Measurements from ENCODE around the gene FZD2. TPM values are rescaled to one million over a fixed set of nuclear protein-coding genes. Genes with fewer than 3 reads are reported as not detected.

The FZD2 gene
- total RNA-seq, 1 donor from 2014 or later, result 0.52 TPM

DNA sequence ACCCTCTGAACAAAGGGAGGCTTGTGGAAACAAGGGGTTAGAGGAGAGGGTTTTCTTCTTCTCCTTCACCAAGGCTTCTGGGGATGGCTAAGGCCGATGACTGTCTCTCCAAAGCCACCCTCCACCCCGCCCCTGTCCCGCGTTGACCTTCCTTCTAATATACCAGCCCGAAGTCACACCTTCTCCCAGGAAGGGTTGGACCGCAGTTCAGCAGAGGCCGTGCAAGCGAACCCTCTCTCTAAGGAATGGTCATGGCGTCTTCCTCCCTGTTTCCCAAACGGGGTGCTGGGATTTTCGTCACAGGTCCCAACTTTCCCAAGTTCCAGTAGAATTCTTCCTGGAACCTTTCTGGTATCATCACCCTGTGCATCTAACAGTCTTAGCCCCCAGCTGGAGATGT, 49.4 kb downstream of the FZD2 start:
- intact Hi-C loops (cut with micrococcal nuclease), result no loop called here

DNA sequence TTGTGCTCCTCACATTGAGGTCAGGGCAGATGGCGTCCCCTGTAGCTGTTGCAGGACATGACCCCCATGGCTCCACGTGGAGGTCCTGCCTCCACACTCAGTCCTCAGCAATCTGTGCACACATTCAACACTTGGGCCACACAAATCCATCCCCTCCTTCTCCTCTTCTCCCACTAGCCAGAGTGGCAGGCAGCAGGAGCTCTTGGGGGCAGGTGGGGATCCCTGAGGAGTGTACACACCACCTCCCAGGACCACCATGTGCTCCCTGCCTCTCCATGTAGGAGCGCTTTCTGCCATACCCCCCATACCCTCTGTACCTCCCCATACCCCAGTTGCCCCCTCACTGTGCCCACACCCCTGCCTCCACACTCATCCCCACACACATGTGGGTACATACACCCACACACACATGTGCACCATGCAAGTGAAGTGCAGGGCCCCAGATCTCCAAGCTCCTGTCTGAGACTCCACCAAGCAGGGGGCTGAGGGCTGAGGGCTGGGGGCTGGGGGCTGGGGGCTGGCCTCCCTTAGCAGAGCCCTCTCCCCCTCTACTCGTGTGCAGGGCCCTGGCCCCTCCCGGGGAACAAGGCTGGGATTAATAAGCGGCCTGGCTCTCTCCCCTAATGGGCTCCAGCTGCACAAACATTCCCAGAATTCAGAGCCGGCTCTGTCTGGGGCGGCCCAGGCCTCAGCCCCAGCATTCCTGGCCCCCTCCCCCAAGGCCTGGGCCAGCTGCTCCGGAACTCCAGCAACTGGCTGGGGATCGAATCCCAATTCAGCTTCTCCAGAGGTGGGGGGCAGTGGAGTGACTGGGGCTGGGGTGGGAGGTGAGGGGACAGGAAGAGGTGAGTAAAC, 50.8 kb downstream of the FZD2 start:
- intact Hi-C loops (cut with micrococcal nuclease), result no loop called here

GRCh38 chr17:44608727-44609435, 51.6 kb downstream of the FZD2 start:
- intact Hi-C loops (cut with micrococcal nuclease), result no loop called here

- intact Hi-C loops (cut with micrococcal nuclease), result no loop called here
Measured at GRCh38 chr17:44610331-44610730, 53.0 kb downstream of the FZD2 start.

Other genes with a start within 250 kb of the FZD2 start
- 0.11 and 0.20 TPM in 2 replicates for gene RUNDC3A, start 248.9 kb upstream of the FZD2 start, total RNA-seq
- 110 TPM in 2 replicates for gene SLC25A39, start 232.7 kb upstream of the FZD2 start, total RNA-seq
- 41.7 and 44.2 TPM in 2 replicates for gene GRN, start 212.2 kb upstream of the FZD2 start, total RNA-seq
- gene FAM171A2, start 193.6 kb upstream of the FZD2 start, total RNA-seq, result 0.16 and 0.34 TPM in 2 replicates
- 0.39 and 1.2 TPM in 2 replicates for gene ITGA2B, start 167.8 kb upstream of the FZD2 start, total RNA-seq
- gene GPATCH8, start 54.1 kb upstream of the FZD2 start, total RNA-seq, result 43.7 and 49.2 TPM in 2 replicates
- gene MEIOC, start 99.0 kb downstream of the FZD2 start, total RNA-seq, result 0.20 and 0.61 TPM in 2 replicates
- 28.2 and 29.4 TPM in 2 replicates for gene CCDC43, start 132.3 kb downstream of the FZD2 start, total RNA-seq
- gene DBF4B, start 151.2 kb downstream of the FZD2 start, total RNA-seq, result 26.1 and 27.4 TPM in 2 replicates
- gene ADAM11, start 201.5 kb downstream of the FZD2 start, total RNA-seq, result 0.09 and 0.25 TPM in 2 replicates